ENCODE data around the gene KRT3.

GRCh38 chr12:52771505-52771904 is 24.4 kb downstream of the KRT3 start:
- TF ChIP-seq POLR2A (IDR thresholded peaks at IDR 0.05; ENCODE audit: low read depth) (no peak), POLR2AphosphoS5 (IDR thresholded peaks at IDR 0.05) (no peak)
- TF ChIP-seq, protein P1, sequence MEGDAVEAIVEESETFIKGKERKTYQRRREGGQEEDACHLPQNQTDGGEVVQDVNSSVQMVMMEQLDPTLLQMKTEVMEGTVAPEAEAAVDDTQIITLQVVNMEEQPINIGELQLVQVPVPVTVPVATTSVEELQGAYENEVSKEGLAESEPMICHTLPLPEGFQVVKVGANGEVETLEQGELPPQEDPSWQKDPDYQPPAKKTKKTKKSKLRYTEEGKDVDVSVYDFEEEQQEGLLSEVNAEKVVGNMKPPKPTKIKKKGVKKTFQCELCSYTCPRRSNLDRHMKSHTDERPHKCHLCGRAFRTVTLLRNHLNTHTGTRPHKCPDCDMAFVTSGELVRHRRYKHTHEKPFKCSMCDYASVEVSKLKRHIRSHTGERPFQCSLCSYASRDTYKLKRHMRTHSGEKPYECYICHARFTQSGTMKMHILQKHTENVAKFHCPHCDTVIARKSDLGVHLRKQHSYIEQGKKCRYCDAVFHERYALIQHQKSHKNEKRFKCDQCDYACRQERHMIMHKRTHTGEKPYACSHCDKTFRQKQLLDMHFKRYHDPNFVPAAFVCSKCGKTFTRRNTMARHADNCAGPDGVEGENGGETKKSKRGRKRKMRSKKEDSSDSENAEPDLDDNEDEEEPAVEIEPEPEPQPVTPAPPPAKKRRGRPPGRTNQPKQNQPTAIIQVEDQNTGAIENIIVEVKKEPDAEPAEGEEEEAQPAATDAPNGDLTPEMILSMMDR (IDR thresholded peaks at IDR 0.05), result no peak
